ENCODE data around the gene ZNF106.

ZNF106 gene

GRCh38 chr15:42493679-42494078 is 2.7 kb upstream of the ZNF106 start:
- no peak for TF ChIP-seq MAX (IDR thresholded peaks at IDR 0.05; ENCODE audit: low read depth, low read length)
- no peak for TF ChIP-seq MYC (IDR thresholded peaks at IDR 0.05; ENCODE audit: low read depth, low read length)
- no peak for TF ChIP-seq POLR2A (IDR thresholded peaks at IDR 0.05; ENCODE audit: extremely low read depth, insufficient read length)
- TF ChIP-seq CTCF (IDR thresholded peaks at IDR 0.05; ENCODE audit: low read depth, low read length), result no peak
- no peak overlapping the region for H3K4me3 ChIP-seq (ENCODE audit: low read depth, low read length)
- DNase-seq (ENCODE audit: low read depth), result peak; percentile 40

- DNase-seq (ENCODE audit: low read depth), result no peak
- peak overlapping the region; percentile 81 for H3K4me3 ChIP-seq (ENCODE audit: low read depth, low read length)
- TF ChIP-seq POLR2A (IDR thresholded peaks at IDR 0.05; ENCODE audit: extremely low read depth, insufficient read length) (no peak), MAX (IDR thresholded peaks at IDR 0.05; ENCODE audit: low read depth, low read length) (no peak), CTCF (IDR thresholded peaks at IDR 0.05; ENCODE audit: low read depth, low read length) (no peak), MYC (IDR thresholded peaks at IDR 0.05; ENCODE audit: low read depth, low read length) (no peak)
These were observed 741 bp upstream of the ZNF106 start for GRCh38 chr15:42491539-42492225.

GRCh38 chr15:42490291-42490670 is 660 bp downstream of the ZNF106 start:
- H3K4me3 ChIP-seq (ENCODE audit: low read depth, low read length), result peak overlapping the region; percentile 81
- no peak for TF ChIP-seq POLR2A (IDR thresholded peaks at IDR 0.05; ENCODE audit: extremely low read depth, insufficient read length)
- TF ChIP-seq MYC (IDR thresholded peaks at IDR 0.05; ENCODE audit: low read depth, low read length), result no peak
- TF ChIP-seq MAX (IDR thresholded peaks at IDR 0.05; ENCODE audit: low read depth, low read length), result no peak
- no peak for TF ChIP-seq CTCF (IDR thresholded peaks at IDR 0.05; ENCODE audit: low read depth, low read length)
- DNase-seq (ENCODE audit: low read depth), result peak; percentile 56

GRCh38 chr15:42483677-42484076 is 7.3 kb downstream of the ZNF106 start:
- no peak overlapping the region for H3K4me3 ChIP-seq (ENCODE audit: low read depth, low read length)
- no peak for TF ChIP-seq CTCF (IDR thresholded peaks at IDR 0.05; ENCODE audit: low read depth, low read length)
- no peak for TF ChIP-seq POLR2A (IDR thresholded peaks at IDR 0.05; ENCODE audit: extremely low read depth, insufficient read length)
- no peak for TF ChIP-seq MYC (IDR thresholded peaks at IDR 0.05; ENCODE audit: low read depth, low read length)
- no peak for TF ChIP-seq MAX (IDR thresholded peaks at IDR 0.05; ENCODE audit: low read depth, low read length)
- no peak for DNase-seq (ENCODE audit: low read depth)

- H3K4me3 ChIP-seq (ENCODE audit: low read depth, low read length), result no peak overlapping the region
- DNase-seq (ENCODE audit: low read depth), result no peak
- TF ChIP-seq MYC (IDR thresholded peaks at IDR 0.05; ENCODE audit: low read depth, low read length) (no peak), MAX (IDR thresholded peaks at IDR 0.05; ENCODE audit: low read depth, low read length) (no peak), CTCF (IDR thresholded peaks at IDR 0.05; ENCODE audit: low read depth, low read length) (no peak), POLR2A (IDR thresholded peaks at IDR 0.05; ENCODE audit: extremely low read depth, insufficient read length) (no peak)
These were observed 8.2 kb downstream of the ZNF106 start for GRCh38 chr15:42482701-42483100.

All from NB4 (cell line).